ENCODE results near the gene ACSS3.

DNA sequence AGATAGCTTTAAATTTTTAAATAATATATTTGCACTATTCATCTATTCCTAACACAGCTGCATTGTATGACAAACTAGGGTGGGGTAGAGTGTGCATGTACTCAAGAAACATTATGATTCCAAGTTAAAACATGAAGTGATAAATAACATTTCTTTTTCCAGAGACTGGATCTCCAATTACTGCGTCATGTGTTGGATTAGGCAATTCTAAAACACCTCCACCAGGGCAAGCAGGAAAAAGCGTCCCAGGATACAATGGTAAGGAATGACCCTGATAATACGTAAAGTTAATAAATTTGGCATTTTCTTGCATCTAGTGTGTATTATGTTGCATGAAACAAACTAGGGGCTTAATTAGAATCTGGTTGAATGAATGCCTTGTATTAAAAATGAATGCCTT, 138.9 kb downstream of the ACSS3 start:
- TF ChIP-seq, protein P1, sequence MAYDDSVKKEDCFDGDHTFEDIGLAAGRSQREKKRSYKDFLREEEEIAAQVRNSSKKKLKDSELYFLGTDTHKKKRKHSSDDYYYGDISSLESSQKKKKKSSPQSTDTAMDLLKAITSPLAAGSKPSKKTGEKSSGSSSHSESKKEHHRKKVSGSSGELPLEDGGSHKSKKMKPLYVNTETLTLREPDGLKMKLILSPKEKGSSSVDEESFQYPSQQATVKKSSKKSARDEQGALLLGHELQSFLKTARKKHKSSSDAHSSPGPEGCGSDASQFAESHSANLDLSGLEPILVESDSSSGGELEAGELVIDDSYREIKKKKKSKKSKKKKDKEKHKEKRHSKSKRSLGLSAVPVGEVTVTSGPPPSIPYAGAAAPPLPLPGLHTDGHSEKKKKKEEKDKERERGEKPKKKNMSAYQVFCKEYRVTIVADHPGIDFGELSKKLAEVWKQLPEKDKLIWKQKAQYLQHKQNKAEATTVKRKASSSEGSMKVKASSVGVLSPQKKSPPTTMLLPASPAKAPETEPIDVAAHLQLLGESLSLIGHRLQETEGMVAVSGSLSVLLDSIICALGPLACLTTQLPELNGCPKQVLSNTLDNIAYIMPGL (CRISPR knock-in tag; IDR thresholded peaks at IDR 0.05), result no peak
- TF ChIP-seq EP300 (IDR thresholded peaks at IDR 0.05; ENCODE audit: low read length), result no peak
- no peak for TF ChIP-seq POLR2AphosphoS5 (IDR thresholded peaks at IDR 0.05; ENCODE audit: control insufficient read depth, insufficient read depth, low read depth, low read length)
- no peak for TF ChIP-seq GABPA (tag; conservative IDR thresholded peaks at IDR 0.05; ENCODE audit: low read depth)
- TF ChIP-seq ZNF764 (CRISPR knock-in tag; IDR thresholded peaks at IDR 0.05; ENCODE audit: low read depth), result no peak

All from K562 (cell line).